Measurements from ENCODE around the gene PARN. TPM values are rescaled to one million over a fixed set of nuclear protein-coding genes. Genes with fewer than 3 reads are reported as not detected.

The PARN gene
- polyA plus RNA-seq, 1 experiment: 33.9 TPM

DNA sequence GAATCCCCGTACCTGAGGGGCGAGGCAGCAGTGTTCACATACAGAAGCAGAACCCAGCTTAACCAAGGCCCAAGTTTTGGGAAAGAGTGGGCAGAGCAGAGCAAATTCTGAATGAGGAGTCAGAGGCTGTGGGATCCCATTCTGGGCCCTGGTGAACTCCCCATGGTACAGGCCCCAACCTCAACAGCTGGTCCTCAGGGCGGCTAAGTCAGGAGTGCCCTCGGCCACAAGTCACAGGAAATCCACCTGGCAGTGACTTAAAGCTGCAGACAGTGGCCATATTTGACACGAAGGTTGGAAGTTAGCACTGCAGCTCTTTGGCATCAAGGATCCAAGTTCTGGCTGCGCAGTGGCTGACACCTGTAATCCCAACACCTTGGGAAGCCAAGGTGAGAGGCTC lies 237.1 kb downstream of the PARN start:
- DNase-seq (ENCODE audit: low read depth, low spot score): no peak
- TF ChIP-seq, protein P1, sequence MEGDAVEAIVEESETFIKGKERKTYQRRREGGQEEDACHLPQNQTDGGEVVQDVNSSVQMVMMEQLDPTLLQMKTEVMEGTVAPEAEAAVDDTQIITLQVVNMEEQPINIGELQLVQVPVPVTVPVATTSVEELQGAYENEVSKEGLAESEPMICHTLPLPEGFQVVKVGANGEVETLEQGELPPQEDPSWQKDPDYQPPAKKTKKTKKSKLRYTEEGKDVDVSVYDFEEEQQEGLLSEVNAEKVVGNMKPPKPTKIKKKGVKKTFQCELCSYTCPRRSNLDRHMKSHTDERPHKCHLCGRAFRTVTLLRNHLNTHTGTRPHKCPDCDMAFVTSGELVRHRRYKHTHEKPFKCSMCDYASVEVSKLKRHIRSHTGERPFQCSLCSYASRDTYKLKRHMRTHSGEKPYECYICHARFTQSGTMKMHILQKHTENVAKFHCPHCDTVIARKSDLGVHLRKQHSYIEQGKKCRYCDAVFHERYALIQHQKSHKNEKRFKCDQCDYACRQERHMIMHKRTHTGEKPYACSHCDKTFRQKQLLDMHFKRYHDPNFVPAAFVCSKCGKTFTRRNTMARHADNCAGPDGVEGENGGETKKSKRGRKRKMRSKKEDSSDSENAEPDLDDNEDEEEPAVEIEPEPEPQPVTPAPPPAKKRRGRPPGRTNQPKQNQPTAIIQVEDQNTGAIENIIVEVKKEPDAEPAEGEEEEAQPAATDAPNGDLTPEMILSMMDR (IDR thresholded peaks at IDR 0.05; ENCODE audit: low read depth, low read length): no peak
- peaks cover 5% of the 10 kb centered on the region for H3K27me3 ChIP-seq (ENCODE audit: control insufficient read depth, insufficient read depth, low read length)
- H3K4me3 ChIP-seq (ENCODE audit: low read depth, low read length): no peak overlapping the region
- H3K27ac ChIP-seq (ENCODE audit: low read depth, low read length): no peak overlapping the region
- CTCF ChIA-PET: interaction anchor here (1.0 kb wide), 1 partner anchor 473 kb away, joined by 3 read pairs; the partner anchor contains the start of gene ERCC4
- H3K9me3 ChIP-seq (ENCODE audit: control insufficient read depth, insufficient read depth, low read length): no peaks in the 10 kb centered on the region
- POLR2A ChIA-PET: interaction anchor here (0.6 kb wide), 1 partner anchor 22 kb away, joined by 4 read pairs; no protein-coding TSS in a partner anchor

- peaks cover 5% of the 10 kb centered on the region for H3K27me3 ChIP-seq (ENCODE audit: control insufficient read depth, insufficient read depth, low read length)
- H3K4me3 ChIP-seq (ENCODE audit: low read depth, low read length): no peak overlapping the region
- TF ChIP-seq, protein P1 (IDR thresholded peaks at IDR 0.05; ENCODE audit: low read depth, low read length): no peak
- DNase-seq (ENCODE audit: low read depth, low spot score): no peak
- POLR2A ChIA-PET: no interaction called here
- H3K9me3 ChIP-seq (ENCODE audit: control insufficient read depth, insufficient read depth, low read length): peaks cover 4% of the 10 kb centered on the region; the same call in 1 of the 2 replicates
- CTCF ChIA-PET: no interaction called here
- H3K27ac ChIP-seq (ENCODE audit: low read depth, low read length): no peak overlapping the region
Measured at GRCh38 chr16:14389359-14389758, 240.7 kb downstream of the PARN start.

GRCh38 chr16:14388243-14388642 lies 241.8 kb downstream of the PARN start:
- peaks cover 5% of the 10 kb centered on the region for H3K27me3 ChIP-seq (ENCODE audit: control insufficient read depth, insufficient read depth, low read length)
- ChIA-PET CTCF (no interaction called here), POLR2A (no interaction called here)
- H3K9me3 ChIP-seq (ENCODE audit: control insufficient read depth, insufficient read depth, low read length): peaks cover 4% of the 10 kb centered on the region; the same call in 1 of the 2 replicates
- DNase-seq (ENCODE audit: low read depth, low spot score): no peak
- H3K27ac ChIP-seq (ENCODE audit: low read depth, low read length): no peak overlapping the region
- no peak overlapping the region for H3K4me3 ChIP-seq (ENCODE audit: low read depth, low read length)
- TF ChIP-seq, protein P1 (IDR thresholded peaks at IDR 0.05; ENCODE audit: low read depth, low read length): no peak

GRCh38 chr16:14386115-14386514 lies 243.9 kb downstream of the PARN start:
- ChIA-PET POLR2A (interaction anchor here (0.7 kb wide), 1 partner anchor 12 kb away, joined by 4 read pairs; no protein-coding TSS in a partner anchor), CTCF (no interaction called here)
- TF ChIP-seq, protein P1 (IDR thresholded peaks at IDR 0.05; ENCODE audit: low read depth, low read length): no peak
- DNase-seq (ENCODE audit: low read depth, low spot score): no peak
- H3K27ac ChIP-seq (ENCODE audit: low read depth, low read length): no peak overlapping the region
- peaks cover 5% of the 10 kb centered on the region for H3K27me3 ChIP-seq (ENCODE audit: control insufficient read depth, insufficient read depth, low read length)
- H3K9me3 ChIP-seq (ENCODE audit: control insufficient read depth, insufficient read depth, low read length): peaks cover 4% of the 10 kb centered on the region; the same call in 1 of the 2 replicates
- no peak overlapping the region for H3K4me3 ChIP-seq (ENCODE audit: low read depth, low read length)

Small RNAs within 50 kb of the gene (small RNA-seq; reads per million reads assigned to genes)
- gene RN7SL274P (ENCODE audit: insufficient read length, low read depth): not detected
- gene RNU7-125P (ENCODE audit: insufficient read length, low read depth): not detected

Other genes with a start within 250 kb of the PARN start
- gene BFAR, start 2.7 kb upstream of the PARN start, polyA plus RNA-seq (2011; rRNA removed): 63.7 and 75.0 TPM in 2 replicates
- not detected in 2 replicates for gene PLA2G10, start 64.0 kb upstream of the PARN start, polyA plus RNA-seq (2011; rRNA removed)
- gene NPIPA3, start 73.2 kb upstream of the PARN start, polyA plus RNA-seq (2011; rRNA removed): 1.4 and 1.8 TPM in 2 replicates
- gene NPIPA2, start 112.3 kb upstream of the PARN start, polyA plus RNA-seq (2011; rRNA removed): 0.99 and 1.1 TPM in 2 replicates
- 132 and 147 TPM in 2 replicates for gene NOMO1, start 203.5 kb upstream of the PARN start, polyA plus RNA-seq (2011; rRNA removed)

Measured in AG04450 (cell line).